Smooth muscle cell (in vitro differentiated cells): ENCODE measurements around the gene SDF4. TPM values are rescaled to one million over a fixed set of nuclear protein-coding genes. Genes with fewer than 3 reads are reported as not detected.

ENCODE experiments used
- DNase-seq: peaks from one replicate; lab custom pipeline; 2025; ENCODE audit not compliant: unreplicated experiment; lab: John Stamatoyannopoulos, UW
- H2AFZ ChIP-seq: fragments of 200-600 bp; sonication (generic); 2 replicates; pipeline ENCODE4 v1.6.0; 2016; ENCODE audit warnings: antibody characterized with exemption, low read depth, mild to moderate bottlenecking
- H3F3A ChIP-seq: fragments of 200-600 bp; sonication (generic); 2 replicates; pipeline ENCODE4 v1.6.0; 2017; ENCODE audit warnings: antibody characterized with exemption, low read depth
- H3K27ac ChIP-seq: fragments of 200-600 bp; sonication (generic); 2 replicates; pipeline ENCODE4 v1.5.1; 2016; ENCODE audit warnings: low read depth, mild to moderate bottlenecking
- H3K27me3 ChIP-seq: fragments of 200-600 bp; sonication (generic); 2 replicates; pipeline ENCODE4 v1.6.1; 2016; ENCODE audit warnings: low read depth, mild to moderate bottlenecking
- H3K36me3 ChIP-seq: fragments of 200-600 bp; sonication (generic); 2 replicates; pipeline ENCODE4 v1.5.1; 2016; ENCODE audit warnings: low read depth
- H3K4me1 ChIP-seq: fragments of 200-600 bp; sonication (generic); 2 replicates; pipeline ENCODE4 v1.5.1; 2016; ENCODE audit warnings: low read depth
- H3K4me2 ChIP-seq: fragments of 200-600 bp; sonication (generic); 2 replicates; pipeline ENCODE4 v1.6.0; 2016; ENCODE audit warnings: mild to moderate bottlenecking
- H3K4me3 ChIP-seq: fragments of 200-600 bp; sonication (generic); 2 replicates; pipeline ENCODE4 v1.5.1; 2016; ENCODE audit warnings: mild to moderate bottlenecking
- H3K79me2 ChIP-seq: fragments of 200-600 bp; sonication (generic); 2 replicates; pipeline ENCODE4 v1.6.0; 2016; ENCODE audit warnings: low read depth, mild to moderate bottlenecking
- H3K9ac ChIP-seq: fragments of 200-600 bp; sonication (generic); 2 replicates; pipeline ENCODE4 v1.6.0; 2016; ENCODE audit warnings: low read depth
- H3K9me3 ChIP-seq: fragments of 200-600 bp; sonication (generic); replicated peaks from 2 replicates; pipeline ENCODE4 v1.5.1; 2016; ENCODE audit warnings: low read depth
- H4K20me1 ChIP-seq: fragments of 200-600 bp; sonication (generic); 2 replicates; pipeline ENCODE4 v1.6.0; 2016; ENCODE audit warnings: low read depth
- WGBS: methylation state at CpG from one replicate; pipeline ENCODE4 v1.1.7; 2016; ENCODE audit warnings: low lambda C conversion rate; 5-methylcytosine and 5-hydroxymethylcytosine counted together
- polyA plus RNA-seq: library from polyadenylated mRNA; unstranded; fragments of >200 nt; fragmentation: Nextera tagmentation; extraction: Ambion mirVana; gene quantifications from 2 replicates; pipeline ENCODE4 v1.2.1, GENCODE V29; 2016
- total RNA-seq: library from RNA; depleted of rRNA; stranded (reverse); fragments of >200 nt; gene quantifications from 2 replicates; pipeline ENCODE4 v1.2.3, GENCODE V29; 2014
- TF ChIP-seq, protein P1 (sequence below): fragments of 200-600 bp; sonication (generic); IDR thresholded peaks from 2 replicates; pipeline ENCODE4 v1.5.1; 2017; ENCODE audit warnings: borderline replicate concordance, mild to moderate bottlenecking, antibody characterized with exemption; ENCODE audit not compliant: insufficient read depth, poor library complexity, severe bottlenecking

SDF4 gene
- total and polyA plus RNA-seq, 2 experiments from 2014 or later = 94.9 to 263 TPM

DNA sequence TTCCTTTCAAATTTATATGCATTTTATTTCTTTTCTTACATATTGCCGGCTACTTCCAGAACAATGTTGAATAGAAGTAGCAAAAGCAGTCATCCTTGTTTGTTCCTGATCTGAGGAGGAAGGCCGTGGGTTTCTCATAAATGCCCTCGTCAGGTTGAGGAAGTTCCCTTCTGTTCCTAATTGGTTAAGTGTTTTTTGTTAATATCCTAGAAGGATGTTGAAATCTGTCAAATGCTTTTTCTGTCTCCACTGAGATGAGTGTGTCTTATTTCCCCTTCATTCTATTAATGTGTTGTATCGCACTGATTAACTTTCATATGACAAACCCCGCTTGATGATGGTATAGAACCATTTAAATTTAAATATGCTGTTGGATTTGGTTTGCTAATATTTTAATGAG lies 42.7 kb downstream of the SDF4 start:
- H3K27ac ChIP-seq = no peak overlapping the region
- H4K20me1 ChIP-seq = no peaks in the 10 kb centered on the region
- no peak overlapping the region for H3K4me2 ChIP-seq
- H3F3A ChIP-seq = no peaks in the 10 kb centered on the region
- H3K9ac ChIP-seq = no peak overlapping the region
- WGBS = 91% methylated on average over 5 of the region's 5 CpGs
- no peaks in the 10 kb centered on the region for H3K36me3 ChIP-seq
- no peaks in the 10 kb centered on the region for H3K9me3 ChIP-seq
- no peak overlapping the region for H3K4me3 ChIP-seq
- no peaks in the 10 kb centered on the region for H3K27me3 ChIP-seq
- H2AFZ ChIP-seq = no peak overlapping the region
- no peaks in the 10 kb centered on the region for H3K4me1 ChIP-seq
- no peaks in the 10 kb centered on the region for H3K79me2 ChIP-seq
- no peak for DNase-seq
- TF ChIP-seq, protein P1, sequence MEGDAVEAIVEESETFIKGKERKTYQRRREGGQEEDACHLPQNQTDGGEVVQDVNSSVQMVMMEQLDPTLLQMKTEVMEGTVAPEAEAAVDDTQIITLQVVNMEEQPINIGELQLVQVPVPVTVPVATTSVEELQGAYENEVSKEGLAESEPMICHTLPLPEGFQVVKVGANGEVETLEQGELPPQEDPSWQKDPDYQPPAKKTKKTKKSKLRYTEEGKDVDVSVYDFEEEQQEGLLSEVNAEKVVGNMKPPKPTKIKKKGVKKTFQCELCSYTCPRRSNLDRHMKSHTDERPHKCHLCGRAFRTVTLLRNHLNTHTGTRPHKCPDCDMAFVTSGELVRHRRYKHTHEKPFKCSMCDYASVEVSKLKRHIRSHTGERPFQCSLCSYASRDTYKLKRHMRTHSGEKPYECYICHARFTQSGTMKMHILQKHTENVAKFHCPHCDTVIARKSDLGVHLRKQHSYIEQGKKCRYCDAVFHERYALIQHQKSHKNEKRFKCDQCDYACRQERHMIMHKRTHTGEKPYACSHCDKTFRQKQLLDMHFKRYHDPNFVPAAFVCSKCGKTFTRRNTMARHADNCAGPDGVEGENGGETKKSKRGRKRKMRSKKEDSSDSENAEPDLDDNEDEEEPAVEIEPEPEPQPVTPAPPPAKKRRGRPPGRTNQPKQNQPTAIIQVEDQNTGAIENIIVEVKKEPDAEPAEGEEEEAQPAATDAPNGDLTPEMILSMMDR = no peak

- H3K27ac ChIP-seq = no peak overlapping the region
- no peaks in the 10 kb centered on the region for H3K36me3 ChIP-seq
- no peaks in the 10 kb centered on the region for H3K4me1 ChIP-seq
- H4K20me1 ChIP-seq = no peaks in the 10 kb centered on the region
- TF ChIP-seq, protein P1 = no peak
- H2AFZ ChIP-seq = no peak overlapping the region
- H3K27me3 ChIP-seq = no peaks in the 10 kb centered on the region
- H3K9ac ChIP-seq = no peak overlapping the region
- DNase-seq = no peak
- no peaks in the 10 kb centered on the region for H3K79me2 ChIP-seq
- H3K4me3 ChIP-seq = no peak overlapping the region
- no peaks in the 10 kb centered on the region for H3F3A ChIP-seq
- H3K4me2 ChIP-seq = no peak overlapping the region
- H3K9me3 ChIP-seq = no peaks in the 10 kb centered on the region
These were observed 43.9 kb downstream of the SDF4 start for GRCh38 chr1:1187938-1188337.

DNA sequence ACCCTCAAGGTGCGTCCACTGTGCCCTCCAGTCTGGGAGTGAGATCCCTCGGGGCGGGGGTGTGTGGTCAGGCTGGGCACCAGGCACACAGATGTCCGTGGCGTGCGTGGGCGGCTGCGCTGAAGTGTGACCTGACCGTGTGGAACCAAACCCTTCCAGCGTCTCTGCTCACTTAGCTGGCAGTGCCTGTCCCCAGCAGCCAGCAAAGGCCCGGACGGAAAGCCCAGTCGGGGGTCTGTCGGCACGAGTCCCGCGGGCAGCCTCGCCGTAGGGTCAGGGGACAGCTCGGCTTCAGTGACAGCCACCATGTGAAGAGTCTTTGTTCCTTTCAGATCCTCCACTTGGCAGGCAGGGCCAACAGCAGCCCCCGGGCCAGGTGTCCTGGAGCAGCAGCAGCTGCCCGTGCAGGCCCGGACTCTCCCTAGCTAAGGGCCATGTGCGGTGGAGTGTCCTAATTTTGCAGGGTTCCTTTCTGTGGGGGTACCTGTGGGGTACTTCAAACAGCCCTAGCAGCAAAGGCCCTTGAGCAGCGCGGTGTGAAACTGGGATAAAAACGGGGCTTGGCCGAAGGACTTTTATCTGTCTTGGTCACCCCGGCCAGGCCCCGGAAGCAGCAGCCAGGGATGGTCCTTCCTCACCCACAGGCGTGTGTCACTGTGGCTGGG lies 46.6 kb downstream of the SDF4 start:
- no peak overlapping the region for H3K4me3 ChIP-seq
- H3K27ac ChIP-seq = no peak overlapping the region
- no peaks in the 10 kb centered on the region for H3K4me1 ChIP-seq
- H3F3A ChIP-seq = no peaks in the 10 kb centered on the region
- TF ChIP-seq, protein P1 = no peak
- H3K27me3 ChIP-seq = no peaks in the 10 kb centered on the region
- no peak overlapping the region for H3K9ac ChIP-seq
- H2AFZ ChIP-seq = no peak overlapping the region
- H4K20me1 ChIP-seq = no peaks in the 10 kb centered on the region
- WGBS = 91% methylated on average over 28 of the region's 31 CpGs
- H3K79me2 ChIP-seq = no peaks in the 10 kb centered on the region
- no peaks in the 10 kb centered on the region for H3K9me3 ChIP-seq
- H3K4me2 ChIP-seq = no peak overlapping the region
- H3K36me3 ChIP-seq = no peaks in the 10 kb centered on the region
- no peak for DNase-seq
